ENCODE measurements around the gene SLC66A2. TPM values are rescaled to one million over a fixed set of nuclear protein-coding genes. Genes with fewer than 3 reads are reported as not detected.

SLC66A2 gene
- total and polyA plus RNA-seq, 2 of the 13 experiments (the other 11 are each of a cell fraction or from before 2014, with no cell fraction given): 33.5 to 41.9 TPM

- TF ChIP-seq ZNF468 (CRISPR knock-in tag; IDR thresholded peaks at IDR 0.05): no peak
- peak; percentile 12; the same call in 1 of the 2 replicates for TF ChIP-seq HDAC1 (CRISPR knock-in tag; IDR thresholded peaks at IDR 0.05)
- no peak for TF ChIP-seq MTERF4 (CRISPR knock-in tag; IDR thresholded peaks at IDR 0.05)
These were observed 1.6 kb downstream of the SLC66A2 start (continued) for GRCh38 chr18:79949697-79950487.

GRCh38 chr18:79948719-79949411 is 2.6 kb downstream of the SLC66A2 start:
- ChIA-PET CTCF (ENCODE audit: low intra/inter-chr PET ratio, low total read pairs) (no interaction called here), POLR2A (interaction anchor here (1.1 to 1.9 kb wide), 4 partner anchors 13 to 85 kb away, joined by 3 to 8 read pairs (median 6); partner anchors contain the start of gene RBFA)
- Histone ChIP-seq H3K27me3 (ENCODE audit: control insufficient read depth in 1 of 2, insufficient read depth in 2 of 2, low read length in 2 of 2) (no peaks in the 10 kb centered on the region; a peak in 1 of 5 replicates), H3K4me3 (replicated peaks in 1 of 3; ENCODE audit: insufficient read depth in 1 of 3, low read depth in 2 of 3, low read length in 3 of 3) (peak overlapping the region in 1 of 3 experiments; percentile 88; a peak in 3 of 6 replicates), H3K4me2 (ENCODE audit: low read depth, low read length) (peak overlapping the region; percentile 55), H3K9ac (ENCODE audit: insufficient read depth, low read depth, low read length) (peak overlapping the region; percentile 11; the same call in 1 of the 2 replicates), H3K9me3 (ENCODE audit: low read length) (no peaks in the 10 kb centered on the region), H3K27ac (ENCODE audit: extremely low read length, insufficient read depth, low read length) (peak overlapping the region; percentile 63), H3K36me3 (replicated peaks in 1 of 2; ENCODE audit: control insufficient read depth in 1 of 2, insufficient read depth in 2 of 2, low read length in 2 of 2) (peaks cover 5 to 7% of the 10 kb centered on the region in 2 experiments; a peak in 3 of 5 replicates), H3K79me2 (ENCODE audit: insufficient read depth, low read length) (peaks cover 68% of the 10 kb centered on the region), H2AFZ (ENCODE audit: low read length) (no peak overlapping the region), H4K20me1 (ENCODE audit: insufficient read depth, low read length) (peaks cover 12% of the 10 kb centered on the region; the same call in 1 of the 2 replicates), H3K4me1 (ENCODE audit: insufficient read depth, low read length) (peaks cover 68% of the 10 kb centered on the region)
- DNase-seq (ENCODE audit: low spot score) (no peak), ATAC-seq (no peak), FAIRE-seq (no peak)
- WGBS (ENCODE audit: low lambda C conversion rate): 81% methylated on average over 23 of the region's 23 CpGs
- BruUV-seq (replicated peaks): no TSS peak
- intact Hi-C loops (cut with micrococcal nuclease; ENCODE audit: unreplicated experiment) (no loop called here), in situ Hi-C loops (cut with HindIII; ENCODE audit: extremely low pct_ligation_motif_present, low pct_unique_long_range_greater_than_20kb) (no loop called here)
- TF ChIP-seq RORA (CRISPR knock-in tag; IDR thresholded peaks at IDR 0.05) (no peak), MTF2 (CRISPR knock-in tag; IDR thresholded peaks at IDR 0.05; ENCODE audit: borderline replicate concordance) (no peak), ZNF407 (CRISPR knock-in tag; IDR thresholded peaks at IDR 0.05; ENCODE audit: not compliant biosample characterization) (no peak), ZNF281 (CRISPR knock-in tag; IDR thresholded peaks at IDR 0.05; ENCODE audit: borderline replicate concordance) (peak; percentile 27; the same call in 1 of the 2 replicates)
